Calu3 (cell line): ENCODE data around the gene RBM23. TPM values are rescaled to one million over a fixed set of nuclear protein-coding genes. Genes with fewer than 3 reads are reported as not detected.

Experiments
- BruUV-seq: library from RNA; stranded (reverse); fragments of 400-500 nt; replicated peaks from 2 replicates; lab custom pipeline; 2021; lab: Mats Ljungman, UMichigan
- CTCF ChIA-PET: fragments of 300-600 bp; sonication (Branson Sonifier 250); formaldehyde crosslinking; loops from one replicate; lab custom pipeline; 2022; ENCODE audit warnings: antibody characterized with exemption; lab: Charles Lee
- DNase-seq: peaks from one replicate; pipeline ENCODE4 v3.0.0; 2022
- H3K27ac Mint-ChIP-seq: one replicate; pipeline ENCODE4 v1.8.0; 2022; ENCODE audit warnings: mixed read lengths; ENCODE audit not compliant: unreplicated experiment
- H3K27me3 Mint-ChIP-seq: one replicate; pipeline ENCODE4 v1.8.0; 2022; ENCODE audit warnings: mixed read lengths; ENCODE audit not compliant: unreplicated experiment
- H3K36me3 Mint-ChIP-seq: one replicate; pipeline ENCODE4 v1.8.0; 2022; ENCODE audit warnings: mild to moderate bottlenecking, moderate library complexity, mixed read lengths; ENCODE audit not compliant: insufficient read depth, unreplicated experiment
- H3K4me1 Mint-ChIP-seq: one replicate; pipeline ENCODE4 v1.8.0; 2022; ENCODE audit warnings: mild to moderate bottlenecking, low read depth, mixed read lengths; ENCODE audit not compliant: unreplicated experiment
- H3K4me3 Mint-ChIP-seq: one replicate; pipeline ENCODE4 v1.8.0; 2022; ENCODE audit warnings: mild to moderate bottlenecking, low read depth, moderate library complexity, mixed read lengths; ENCODE audit not compliant: unreplicated experiment
- H3K9me3 Mint-ChIP-seq: one replicate; pipeline ENCODE4 v1.8.0; 2022; ENCODE audit warnings: low read depth, mixed read lengths; ENCODE audit not compliant: unreplicated experiment
- intact Hi-C: fragments of 100-400 bp; cut with micrococcal nuclease; formaldehyde crosslinking; loops from one replicate; pipeline ENCODE4 v1.10.0; 2022; ENCODE audit not compliant: unreplicated experiment
- total RNA-seq: library from RNA; stranded (reverse); gene quantifications from 2 replicates; pipeline ENCODE4 v1.2.3, GENCODE V29; 2022
- TF ChIP-seq, protein P1 (sequence below): fragments of 200-600 bp; IDR thresholded peaks from one replicate; pipeline ENCODE4 v1.8.0; 2022; ENCODE audit warnings: antibody characterized with exemption; ENCODE audit not compliant: unreplicated experiment

RBM23 gene
- total RNA-seq, 1 experiment from 2014 or later: 70.9 TPM

DNA sequence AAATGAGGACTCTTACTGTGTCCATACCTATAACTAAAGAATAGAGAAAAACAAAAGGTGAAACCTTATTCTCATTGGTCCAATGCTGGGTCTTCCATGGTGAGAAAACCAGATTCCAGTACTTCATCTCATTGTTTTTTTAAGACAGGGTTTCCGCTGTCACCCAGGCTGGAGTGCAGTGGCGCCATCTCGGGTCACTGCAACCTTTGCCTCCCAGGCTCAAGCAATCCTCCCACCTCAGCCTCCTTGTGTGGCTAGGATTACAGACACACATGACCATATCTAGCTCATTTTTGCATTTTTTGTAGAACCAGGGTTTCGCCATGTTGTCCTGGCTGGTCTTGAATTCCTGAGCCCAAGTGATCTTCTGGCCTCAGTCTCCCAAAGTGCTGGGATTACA is 13.3 kb downstream of the RBM23 start:
- TF ChIP-seq, protein P1, sequence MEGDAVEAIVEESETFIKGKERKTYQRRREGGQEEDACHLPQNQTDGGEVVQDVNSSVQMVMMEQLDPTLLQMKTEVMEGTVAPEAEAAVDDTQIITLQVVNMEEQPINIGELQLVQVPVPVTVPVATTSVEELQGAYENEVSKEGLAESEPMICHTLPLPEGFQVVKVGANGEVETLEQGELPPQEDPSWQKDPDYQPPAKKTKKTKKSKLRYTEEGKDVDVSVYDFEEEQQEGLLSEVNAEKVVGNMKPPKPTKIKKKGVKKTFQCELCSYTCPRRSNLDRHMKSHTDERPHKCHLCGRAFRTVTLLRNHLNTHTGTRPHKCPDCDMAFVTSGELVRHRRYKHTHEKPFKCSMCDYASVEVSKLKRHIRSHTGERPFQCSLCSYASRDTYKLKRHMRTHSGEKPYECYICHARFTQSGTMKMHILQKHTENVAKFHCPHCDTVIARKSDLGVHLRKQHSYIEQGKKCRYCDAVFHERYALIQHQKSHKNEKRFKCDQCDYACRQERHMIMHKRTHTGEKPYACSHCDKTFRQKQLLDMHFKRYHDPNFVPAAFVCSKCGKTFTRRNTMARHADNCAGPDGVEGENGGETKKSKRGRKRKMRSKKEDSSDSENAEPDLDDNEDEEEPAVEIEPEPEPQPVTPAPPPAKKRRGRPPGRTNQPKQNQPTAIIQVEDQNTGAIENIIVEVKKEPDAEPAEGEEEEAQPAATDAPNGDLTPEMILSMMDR: no peak
- peaks cover 73% of the 10 kb centered on the region for H3K36me3 Mint-ChIP-seq
- CTCF ChIA-PET: no interaction called here
- intact Hi-C loops: no loop called here
- H3K4me1 Mint-ChIP-seq: no peaks in the 10 kb centered on the region
- H3K27me3 Mint-ChIP-seq: no peaks in the 10 kb centered on the region
- H3K9me3 Mint-ChIP-seq: no peaks in the 10 kb centered on the region
- DNase-seq: no peak
- no peak overlapping the region for H3K27ac Mint-ChIP-seq
- no TSS peak for BruUV-seq
- H3K4me3 Mint-ChIP-seq: no peak overlapping the region

GRCh38 chr14:22903742-22904087 is 15.2 kb downstream of the RBM23 start:
- no peak overlapping the region for H3K27ac Mint-ChIP-seq
- CTCF ChIA-PET: no interaction called here
- intact Hi-C loops: loop anchor here (5.0 kb wide), 1 partner anchor 516 kb away; no protein-coding TSS in a partner anchor
- TF ChIP-seq, protein P1: no peak
- no TSS peak for BruUV-seq
- H3K27me3 Mint-ChIP-seq: no peaks in the 10 kb centered on the region
- no peaks in the 10 kb centered on the region for H3K9me3 Mint-ChIP-seq
- H3K4me3 Mint-ChIP-seq: no peak overlapping the region
- no peak for DNase-seq
- H3K4me1 Mint-ChIP-seq: no peaks in the 10 kb centered on the region
- peaks cover 62% of the 10 kb centered on the region for H3K36me3 Mint-ChIP-seq

DNA sequence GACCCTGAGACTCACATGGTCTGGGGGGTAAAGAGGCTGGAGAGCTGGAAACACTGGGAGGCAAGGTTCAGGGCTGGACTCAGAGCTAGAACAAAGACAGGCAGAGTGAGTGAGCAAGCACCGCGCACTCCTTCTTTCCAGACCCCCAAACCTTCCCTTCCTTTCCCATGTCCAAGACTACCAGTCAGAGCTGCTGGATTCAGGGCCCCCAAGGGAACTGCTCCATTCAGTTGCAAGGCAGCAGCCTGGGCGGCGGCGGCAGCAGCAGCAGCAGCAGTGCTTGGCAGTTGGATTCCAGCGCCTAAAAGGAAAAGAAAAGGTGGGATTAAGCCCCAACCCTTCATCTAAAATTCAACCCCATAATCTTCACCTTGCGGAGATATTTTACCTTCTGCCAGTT is 17.1 kb downstream of the RBM23 start:
- intact Hi-C loops: loop anchor here (5.0 kb wide), 1 partner anchor 514 kb away; no protein-coding TSS in a partner anchor
- CTCF ChIA-PET: no interaction called here
- H3K9me3 Mint-ChIP-seq: no peaks in the 10 kb centered on the region
- peaks cover 51% of the 10 kb centered on the region for H3K36me3 Mint-ChIP-seq
- H3K4me1 Mint-ChIP-seq: no peaks in the 10 kb centered on the region
- TF ChIP-seq, protein P1: no peak
- BruUV-seq: no TSS peak
- H3K27ac Mint-ChIP-seq: peak overlapping the region; percentile 22
- no peak for DNase-seq
- no peaks in the 10 kb centered on the region for H3K27me3 Mint-ChIP-seq
- H3K4me3 Mint-ChIP-seq: no peak overlapping the region

DNA sequence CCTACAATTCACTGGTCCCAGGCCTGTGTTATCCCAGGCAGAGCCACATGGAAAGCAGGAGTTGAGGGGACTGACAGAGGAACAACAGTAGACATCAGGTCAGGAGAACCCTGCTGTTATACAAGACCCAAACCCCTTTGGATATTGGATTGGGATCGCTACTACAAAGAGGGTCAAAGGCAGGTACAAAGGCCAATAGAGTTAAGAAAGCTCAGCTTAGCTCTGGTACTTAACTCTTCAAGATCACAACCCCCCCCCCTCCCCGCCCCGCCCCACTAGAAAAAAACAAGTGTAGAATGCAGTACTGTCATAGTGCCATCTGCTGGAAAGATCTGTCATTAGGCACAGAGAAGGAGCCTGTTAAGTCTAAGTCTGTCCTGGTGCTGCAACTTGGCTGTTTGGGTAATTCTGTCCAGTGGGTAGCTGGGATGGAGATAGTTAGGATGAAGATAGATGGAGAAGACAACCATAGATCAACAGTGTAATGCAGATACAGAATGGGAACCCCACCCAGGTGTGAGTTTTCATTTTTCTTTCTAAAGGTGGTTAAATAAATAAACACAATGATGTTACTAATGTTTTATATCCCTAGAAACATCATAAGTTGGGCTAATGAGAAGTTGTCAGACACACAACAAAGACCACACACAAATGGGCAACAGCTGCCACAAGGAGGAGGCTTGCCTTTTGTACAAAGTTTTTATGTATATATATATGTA is 18.7 kb downstream of the RBM23 start:
- CTCF ChIA-PET: interaction anchor here (0.6 to 1.6 kb wide), 10 partner anchors 13 to 191 kb away, joined by 3 to 7 read pairs (median 4); partner anchors contain the start of gene REM2
- Mint-ChIP-seq H3K4me3 (no peak overlapping the region), H3K9me3 (no peaks in the 10 kb centered on the region), H3K36me3 (peaks cover 36% of the 10 kb centered on the region), H3K27me3 (no peaks in the 10 kb centered on the region), H3K27ac (peak overlapping the region; percentile 35), H3K4me1 (no peaks in the 10 kb centered on the region)
- TF ChIP-seq, protein P1: peak; percentile 7
- peak; percentile 45 for DNase-seq
- no TSS peak for BruUV-seq
- intact Hi-C loops: loop anchor here (1.0 to 5.0 kb wide), 4 partner anchors 28 to 513 kb away; no protein-coding TSS in a partner anchor
